Mesenchymal stem cell (in vitro differentiated cells and primary cell): ENCODE data around the gene GCNT2.

Source experiments
- DNase-seq: peaks from one replicate; pipeline ENCODE4 v3.0.0-alpha.2; 2013
- H2AFZ ChIP-seq: one replicate; pipeline ENCODE4 v1.6.1; 2013; ENCODE audit warnings: low read depth, mild to moderate bottlenecking, control low read depth, inconsistent platforms, low read length, moderate library complexity
- H2AK5ac ChIP-seq: 2 replicates; pipeline ENCODE4 v1.6.1; 2013; ENCODE audit warnings: low read length, moderate library complexity, mild to moderate bottlenecking, inconsistent platforms; ENCODE audit not compliant: severe bottlenecking
- H2BK120ac ChIP-seq: one replicate; pipeline ENCODE4 v1.6.1; 2013; ENCODE audit warnings: low read depth, mild to moderate bottlenecking, inconsistent platforms, low read length, moderate library complexity
- H2BK12ac ChIP-seq, 2 experiments: one replicate each; pipeline ENCODE4 v1.6.1; 2013; ENCODE audit warnings: inconsistent platforms in 2 of 2, low read length in 2 of 2, mild to moderate bottlenecking in 2 of 2, moderate library complexity in 2 of 2, control low read depth in 1 of 2
- H2BK15ac ChIP-seq: one replicate; pipeline ENCODE4 v1.6.1; 2013; ENCODE audit warnings: mild to moderate bottlenecking, low read depth, inconsistent platforms; ENCODE audit not compliant: poor library complexity, severe bottlenecking
- H2BK5ac ChIP-seq: 2 replicates; pipeline ENCODE4 v1.6.1; 2013; ENCODE audit warnings: low read depth, mild to moderate bottlenecking, low read length, control low read depth, inconsistent platforms; ENCODE audit not compliant: poor library complexity, severe bottlenecking
- H3K14ac ChIP-seq, 2 experiments: one replicate each; pipeline ENCODE4 v1.6.1; 2013; ENCODE audit warnings: inconsistent platforms in 2 of 2, low read length in 2 of 2, control low read depth in 1 of 2, mild to moderate bottlenecking in 1 of 2, moderate library complexity in 1 of 2
- H3K18ac ChIP-seq, 2 experiments: one replicate each; pipeline ENCODE4 v1.6.1; 2013; ENCODE audit warnings: inconsistent platforms in 2 of 2, low read length in 2 of 2, control low read depth in 1 of 2, low read depth in 1 of 2, mild to moderate bottlenecking in 1 of 2
- H3K23ac ChIP-seq, 2 experiments: one replicate each; pipeline ENCODE4 v1.6.1; 2013; ENCODE audit warnings: inconsistent platforms in 2 of 2, low read length in 2 of 2, mild to moderate bottlenecking in 2 of 2, moderate library complexity in 2 of 2, control low read depth in 1 of 2
- H3K27ac ChIP-seq: 2 replicates; pipeline ENCODE4 v1.5.1; 2013; ENCODE audit warnings: mild to moderate bottlenecking, moderate library complexity, low read length, control low read depth, inconsistent platforms; ENCODE audit not compliant: poor library complexity, severe bottlenecking
- H3K27me3 ChIP-seq, 2 experiments: 2 replicates each; pipeline versions ENCODE4 v1.6.1 to v1.7.0; 2013; ENCODE audit warnings: low read length in 2 of 2, mild to moderate bottlenecking in 2 of 2, moderate library complexity in 2 of 2, control low read depth in 1 of 2, inconsistent platforms in 1 of 2; ENCODE audit not compliant: control insufficient read depth in 1 of 2, insufficient read depth in 1 of 2
- H3K36me3 ChIP-seq, 2 experiments: 2 replicates each; pipeline versions ENCODE4 v1.6.1 to v1.7.0; 2013; ENCODE audit warnings: low read length in 2 of 2, control low read depth in 1 of 2, inconsistent platforms in 1 of 2, low read depth in 1 of 2, mild to moderate bottlenecking in 1 of 2; ENCODE audit not compliant: insufficient read depth in 2 of 2, control insufficient read depth in 1 of 2
- H3K4ac ChIP-seq, 2 experiments: one replicate each; pipeline ENCODE4 v1.6.1; 2013; ENCODE audit warnings: inconsistent platforms in 2 of 2, low read length in 2 of 2, mild to moderate bottlenecking in 2 of 2, moderate library complexity in 2 of 2, control low read depth in 1 of 2, low read depth in 1 of 2
- H3K4me1 ChIP-seq: 2 replicates; pipeline ENCODE4 v1.6.1; 2013; ENCODE audit warnings: low read depth, low read length, control low read depth; ENCODE audit not compliant: control insufficient read depth, insufficient read depth
- H3K4me2 ChIP-seq: 2 replicates; pipeline ENCODE4 v1.6.1; 2013; ENCODE audit warnings: low read length, mild to moderate bottlenecking, inconsistent platforms; ENCODE audit not compliant: poor library complexity, severe bottlenecking
- H3K4me3 ChIP-seq, 2 experiments: 2 replicates each; pipeline versions ENCODE4 v1.5.1 to v1.7.0; 2013; ENCODE audit warnings: low read length in 2 of 2, mild to moderate bottlenecking in 2 of 2, control low read depth in 1 of 2, low read depth in 1 of 2; ENCODE audit not compliant: insufficient read depth in 1 of 2
- H3K79me1 ChIP-seq: replicated peaks from 2 replicates; pipeline ENCODE4 v1.6.1; 2013; ENCODE audit warnings: mild to moderate bottlenecking, control low read depth, low read length, inconsistent platforms; ENCODE audit not compliant: poor library complexity, severe bottlenecking
- H3K9ac ChIP-seq: 2 replicates; pipeline ENCODE4 v1.7.0; 2013; ENCODE audit warnings: mild to moderate bottlenecking, low read length, moderate library complexity
- H3K9me3 ChIP-seq: 2 replicates; pipeline ENCODE4 v1.7.0; 2013; ENCODE audit warnings: mild to moderate bottlenecking, low read length; ENCODE audit not compliant: control insufficient read depth
- H4K8ac ChIP-seq: one replicate; pipeline ENCODE4 v1.6.1; 2013; ENCODE audit warnings: inconsistent platforms, mild to moderate bottlenecking, low read length, moderate library complexity
- H4K91ac ChIP-seq: one replicate; pipeline ENCODE4 v1.6.1; 2013; ENCODE audit warnings: mild to moderate bottlenecking, low read length, inconsistent platforms
- WGBS: methylation state at CpG from one replicate; pipeline ENCODE4 v1.1.7; 2013; ENCODE audit warnings: mixed read lengths; 5-methylcytosine and 5-hydroxymethylcytosine counted together

The GCNT2 gene

DNA sequence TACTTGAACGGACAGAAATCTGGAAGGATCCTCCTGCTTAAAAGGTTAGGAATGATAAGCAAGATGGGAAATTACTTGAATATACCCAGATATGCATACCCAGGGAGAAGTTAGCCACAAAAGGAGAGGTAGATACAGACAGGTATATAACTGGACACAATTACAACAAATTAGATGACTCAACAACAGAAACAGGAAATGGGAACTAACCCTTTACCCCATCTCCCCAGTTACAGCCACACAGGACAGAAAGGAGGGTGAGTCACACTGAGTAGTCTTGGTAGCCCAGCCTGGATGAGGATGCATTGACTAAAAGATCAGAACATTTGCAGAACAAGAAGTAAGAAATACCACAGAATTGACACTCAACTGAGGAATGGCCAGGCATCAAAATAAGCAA lies 112.1 kb downstream of the GCNT2 start:
- Histone ChIP-seq H3K36me3 (no peaks in the 10 kb centered on the region), H3K9ac (no peak overlapping the region), H3K9me3 (no peaks in the 10 kb centered on the region), H3K4me3 (no peak overlapping the region), H3K27ac (peak overlapping the region; percentile 53), H3K27me3 (no peaks in the 10 kb centered on the region), H2BK15ac (no peak overlapping the region), H3K4me1 (no peaks in the 10 kb centered on the region), H4K8ac (no peak overlapping the region), H2AK5ac (no peak overlapping the region), H3K79me1 (no peaks in the 10 kb centered on the region), H3K14ac (no peak overlapping the region), H2BK120ac (no peak overlapping the region), H3K4ac (no peak overlapping the region), H2BK12ac (no peak overlapping the region), H2AFZ (no peak overlapping the region), H4K91ac (no peak overlapping the region), H3K4me2 (no peak overlapping the region), H2BK5ac (no peak overlapping the region), H3K23ac (no peak overlapping the region), H3K18ac (no peak overlapping the region)
- WGBS, result 60% methylated on average over 1 of the region's 1 CpG
- DNase-seq, result peak; percentile 59

DNA sequence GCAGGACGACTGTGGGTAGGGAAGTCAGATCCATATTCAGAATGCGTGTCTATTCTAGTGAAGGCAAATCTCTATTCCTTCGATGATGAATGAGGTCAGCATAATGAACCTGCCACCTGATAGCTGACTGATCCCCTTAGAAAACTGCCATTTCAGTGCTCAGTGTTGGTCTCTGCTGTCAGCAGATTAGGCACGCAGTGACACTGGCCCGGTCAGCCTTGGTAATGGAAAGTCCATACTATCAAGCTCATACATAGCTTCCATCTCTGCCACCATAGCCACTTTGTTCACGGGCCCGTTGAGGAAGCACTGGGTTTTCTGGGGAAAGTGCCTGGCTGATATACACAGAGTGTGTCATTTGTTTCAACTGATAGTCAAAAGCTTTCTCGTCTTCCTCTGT lies 119.3 kb downstream of the GCNT2 start:
- H2AK5ac ChIP-seq, result no peak overlapping the region
- H3K9ac ChIP-seq, result no peak overlapping the region
- H3K23ac ChIP-seq, result no peak overlapping the region
- H3K4ac ChIP-seq, result no peak overlapping the region
- H3K4me1 ChIP-seq, result no peaks in the 10 kb centered on the region
- no peak for DNase-seq
- H3K4me2 ChIP-seq, result no peak overlapping the region
- no peak overlapping the region for H4K8ac ChIP-seq
- no peaks in the 10 kb centered on the region for H3K36me3 ChIP-seq
- H4K91ac ChIP-seq, result no peak overlapping the region
- no peak overlapping the region for H2AFZ ChIP-seq
- H3K14ac ChIP-seq, result no peak overlapping the region
- H3K79me1 ChIP-seq, result no peaks in the 10 kb centered on the region
- no peak overlapping the region for H2BK15ac ChIP-seq
- WGBS, result over 99% methylated on average over 7 of the region's 8 CpGs
- no peak overlapping the region for H2BK5ac ChIP-seq
- no peaks in the 10 kb centered on the region for H3K27me3 ChIP-seq
- no peak overlapping the region for H2BK120ac ChIP-seq
- H2BK12ac ChIP-seq, result no peak overlapping the region
- no peak overlapping the region for H3K18ac ChIP-seq
- peaks cover 11% of the 10 kb centered on the region for H3K9me3 ChIP-seq
- no peak overlapping the region for H3K4me3 ChIP-seq
- H3K27ac ChIP-seq, result no peak overlapping the region

DNA sequence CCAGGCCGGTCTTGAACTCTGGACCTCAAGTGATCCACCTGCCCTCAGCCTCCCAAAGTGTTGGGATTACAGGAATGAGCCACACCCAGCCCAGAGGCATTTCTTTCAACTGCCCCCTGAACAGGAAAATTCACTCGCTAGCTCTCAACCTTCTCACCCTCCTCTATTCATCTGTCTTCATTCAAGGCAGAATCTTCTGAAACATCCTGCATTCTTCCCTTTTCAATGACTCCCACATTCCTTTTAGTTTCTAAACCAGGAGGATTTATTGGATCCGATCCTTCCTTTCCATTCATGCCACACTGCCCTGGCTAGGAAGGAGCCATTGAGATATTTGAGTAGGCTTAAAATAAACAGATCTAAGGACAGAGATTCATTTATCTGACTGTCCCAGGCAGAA lies 120.4 kb downstream of the GCNT2 start:
- WGBS, result 98% methylated on average over 2 of the region's 3 CpGs
- Histone ChIP-seq H3K9me3 (peaks cover 11% of the 10 kb centered on the region), H2BK120ac (no peak overlapping the region), H3K27me3 (no peaks in the 10 kb centered on the region), H3K4me3 (no peak overlapping the region), H3K4me2 (no peak overlapping the region), H3K27ac (no peak overlapping the region), H2BK5ac (no peak overlapping the region), H3K4ac (no peak overlapping the region), H3K36me3 (no peaks in the 10 kb centered on the region), H3K79me1 (no peaks in the 10 kb centered on the region), H2AFZ (no peak overlapping the region), H2BK15ac (no peak overlapping the region), H2AK5ac (no peak overlapping the region), H3K18ac (no peak overlapping the region), H2BK12ac (no peak overlapping the region), H4K8ac (no peak overlapping the region), H3K23ac (no peak overlapping the region), H3K14ac (no peak overlapping the region), H4K91ac (no peak overlapping the region), H3K4me1 (no peaks in the 10 kb centered on the region), H3K9ac (no peak overlapping the region)
- DNase-seq, result no peak

DNA sequence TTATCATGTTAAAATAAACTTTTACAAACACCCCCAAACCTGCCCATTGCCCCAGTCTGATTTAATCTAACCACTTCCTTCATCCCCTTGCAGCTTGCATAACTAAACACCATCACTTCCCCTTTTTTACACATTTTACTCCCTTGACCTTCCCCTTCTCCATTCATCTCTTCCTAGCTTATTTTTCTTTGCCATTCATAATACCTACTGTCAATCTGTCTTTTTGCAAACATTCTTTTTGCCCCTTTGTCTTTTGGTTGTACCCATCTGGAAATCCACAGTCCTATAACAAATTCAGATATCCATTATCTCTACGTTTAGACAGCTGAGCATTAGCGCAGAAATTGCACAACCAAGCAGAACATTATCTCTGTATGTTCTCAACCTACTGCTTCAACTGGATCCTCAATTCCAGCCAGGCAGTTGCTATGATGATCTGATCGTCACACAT lies 122.1 kb downstream of the GCNT2 start:
- H3K27ac ChIP-seq, result no peak overlapping the region
- DNase-seq, result no peak
- no peak overlapping the region for H3K23ac ChIP-seq
- no peak overlapping the region for H4K8ac ChIP-seq
- no peaks in the 10 kb centered on the region for H3K4me1 ChIP-seq
- no peak overlapping the region for H2BK120ac ChIP-seq
- H3K4me3 ChIP-seq, result no peak overlapping the region
- peaks cover 11% of the 10 kb centered on the region for H3K9me3 ChIP-seq
- no peaks in the 10 kb centered on the region for H3K79me1 ChIP-seq
- H3K18ac ChIP-seq, result no peak overlapping the region
- no peak overlapping the region for H2AFZ ChIP-seq
- H4K91ac ChIP-seq, result no peak overlapping the region
- no peaks in the 10 kb centered on the region for H3K27me3 ChIP-seq
- H3K9ac ChIP-seq, result no peak overlapping the region
- no peak overlapping the region for H2AK5ac ChIP-seq
- 92% methylated on average over 3 of the region's 3 CpGs for WGBS
- no peak overlapping the region for H3K4ac ChIP-seq
- H3K14ac ChIP-seq, result no peak overlapping the region
- H2BK15ac ChIP-seq, result no peak overlapping the region
- no peaks in the 10 kb centered on the region for H3K36me3 ChIP-seq
- no peak overlapping the region for H2BK12ac ChIP-seq
- H2BK5ac ChIP-seq, result no peak overlapping the region
- H3K4me2 ChIP-seq, result no peak overlapping the region
